HEK293T (cell line): ENCODE data around the gene PTTG1IP.

Experiments used
- CTCF ChIA-PET: fragments of 350-600 bp; formaldehyde crosslinking; extraction: SDS; loops from one replicate; lab custom pipeline; 2021; ENCODE audit warnings: antibody characterized with exemption, inconsistent platforms; lab: Yijun Ruan, JAX
- POLR2A ChIA-PET: fragments of 350-600 bp; formaldehyde crosslinking; extraction: SDS; loops from one replicate; lab custom pipeline; 2020; ENCODE audit warnings: antibody characterized with exemption, inconsistent platforms; lab: Yijun Ruan, JAX
- DNase-seq: peaks from one replicate; pipeline ENCODE4 v3.0.0; 2012; ENCODE audit warnings: mixed read lengths; ENCODE audit errors: extremely low spot score
- ARNT ChIP-seq: fragments of 450-650 bp; IDR thresholded peaks from 2 replicates; pipeline ENCODE4 v1.6.1; 2017; ENCODE audit warnings: mild to moderate bottlenecking
- BHLHE40 ChIP-seq: fragments of 450-650 bp; IDR thresholded peaks from 2 replicates; pipeline ENCODE4 v1.6.1; 2016; ENCODE audit warnings: mild to moderate bottlenecking, moderate library complexity, borderline replicate concordance
- CTBP1 ChIP-seq: fragments of 450-650 bp; IDR thresholded peaks from 2 replicates; pipeline ENCODE4 v1.6.1; 2016; ENCODE audit warnings: borderline replicate concordance
- ELF4 ChIP-seq: fragments of 450-650 bp; IDR thresholded peaks from 2 replicates; pipeline ENCODE4 v1.6.1; 2017; ENCODE audit warnings: antibody characterized with exemption
- FOXA1 ChIP-seq: fragments of 450-650 bp; IDR thresholded peaks from 2 replicates; pipeline ENCODE4 v1.6.1; 2016; ENCODE audit warnings: mild to moderate bottlenecking
- FOXK2 ChIP-seq: fragments of 450-650 bp; IDR thresholded peaks from 2 replicates; pipeline ENCODE4 v1.6.1; 2016; ENCODE audit warnings: mild to moderate bottlenecking
- FOXM1 ChIP-seq: fragments of 450-650 bp; IDR thresholded peaks from 2 replicates; pipeline ENCODE4 v1.6.1; 2017; ENCODE audit warnings: mild to moderate bottlenecking, borderline replicate concordance
- HDGF ChIP-seq: fragments of 450-650 bp; IDR thresholded peaks from 2 replicates; pipeline ENCODE4 v1.6.1; 2017; ENCODE audit warnings: antibody characterized with exemption, borderline replicate concordance
- L3MBTL2 ChIP-seq: fragments of 450-650 bp; conservative IDR thresholded peaks from 2 replicates; pipeline ENCODE4 v1.6.1; 2016; ENCODE audit warnings: mild to moderate bottlenecking
- LEF1 ChIP-seq: fragments of 450-650 bp; IDR thresholded peaks from 2 replicates; pipeline ENCODE4 v1.6.1; 2017; ENCODE audit warnings: mild to moderate bottlenecking, borderline replicate concordance
- NFRKB ChIP-seq: fragments of 450-650 bp; IDR thresholded peaks from 2 replicates; pipeline ENCODE4 v1.6.1; 2016; ENCODE audit warnings: mild to moderate bottlenecking, moderate library complexity
- PKNOX1 ChIP-seq: fragments of 450-650 bp; IDR thresholded peaks from 2 replicates; pipeline ENCODE4 v1.6.1; 2016
- SP1 ChIP-seq: fragments of 450-650 bp; IDR thresholded peaks from 2 replicates; pipeline ENCODE4 v1.6.1; 2017
- SUZ12 ChIP-seq: fragments of 450-650 bp; IDR thresholded peaks from 2 replicates; pipeline ENCODE4 v1.6.1; 2016; ENCODE audit warnings: mild to moderate bottlenecking
- TARDBP ChIP-seq: fragments of 450-650 bp; IDR thresholded peaks from 2 replicates; pipeline ENCODE4 v1.6.1; 2016
- ZNF384 ChIP-seq: fragments of 450-650 bp; IDR thresholded peaks from 2 replicates; pipeline ENCODE4 v1.6.1; 2016

PTTG1IP gene

GRCh38 chr21:44893948-44894656 lies 20.6 kb upstream of the PTTG1IP start:
- ChIA-PET POLR2A (interaction anchor here (2.5 kb wide), 1 partner anchor 20 kb away, joined by 6 read pairs; the partner anchor contains the start of gene PTTG1IP), CTCF (no interaction called here)
- TF ChIP-seq CTBP1 (no peak), NFRKB (no peak), ARNT (no peak), LEF1 (no peak), ELF4 (no peak), FOXM1 (no peak), PKNOX1 (no peak), FOXK2 (no peak), SUZ12 (no peak), TARDBP (no peak), SP1 (no peak), ZNF384 (no peak), L3MBTL2 (no peak)
- no peak for DNase-seq

- CTCF ChIA-PET: no interaction called here
Measured at GRCh38 chr21:44893278-44893556, 19.7 kb upstream of the PTTG1IP start.

DNA sequence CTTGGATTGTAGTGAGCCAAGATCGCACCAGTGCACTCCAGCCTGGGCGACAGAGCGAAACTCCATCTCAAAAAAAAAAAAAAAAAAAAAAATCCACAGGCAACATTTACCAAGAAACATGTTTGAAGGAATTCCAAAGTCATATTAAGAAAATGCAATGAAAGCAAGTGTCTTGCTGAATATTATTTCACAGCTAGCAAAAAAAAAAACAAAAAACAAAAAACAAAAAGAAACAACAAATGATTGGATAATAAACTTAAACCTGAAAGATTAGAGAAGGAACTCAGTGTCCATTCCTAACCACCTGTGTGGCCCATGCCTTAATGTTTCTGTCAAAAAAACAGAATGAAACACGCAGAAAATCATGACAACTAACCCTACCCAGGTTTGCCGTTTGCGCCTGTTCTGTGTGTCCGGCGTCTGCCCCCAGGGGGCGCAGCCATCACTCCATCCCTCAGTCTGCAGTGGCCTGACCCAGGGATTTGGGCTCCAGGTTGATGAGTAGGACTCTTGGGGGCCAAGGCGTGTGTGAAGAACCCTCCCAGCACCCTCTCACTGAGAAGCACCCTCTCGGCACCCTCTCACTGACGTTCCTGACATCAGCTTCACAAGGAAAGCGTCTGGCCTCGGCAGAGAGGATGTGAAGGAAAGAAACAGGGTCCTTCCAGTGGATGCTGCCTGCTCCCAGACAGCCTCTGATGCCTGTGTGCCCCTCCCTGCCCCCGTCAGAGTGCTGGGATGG lies 19.2 kb upstream of the PTTG1IP start:
- CTCF ChIA-PET: interaction anchor here (0.6 to 1.4 kb wide), 4 partner anchors 16 to 378 kb away, joined by 3 to 4 read pairs (median 3); partner anchors contain the start of gene PTTG1IP
- POLR2A ChIA-PET: no interaction called here
- TF ChIP-seq ARNT: no peak
- no peak for TF ChIP-seq TARDBP
- TF ChIP-seq NFRKB: no peak
- peak; percentile 71 for TF ChIP-seq ZNF384
- DNase-seq: peak; percentile 82

More at GRCh38 chr21:44893278-44893556, 19.7 kb upstream of the PTTG1IP start:
- POLR2A ChIA-PET: no interaction called here
- TF ChIP-seq FOXM1: no peak
- no peak for TF ChIP-seq BHLHE40
- no peak for TF ChIP-seq ARNT
- no peak for TF ChIP-seq LEF1
- no peak for TF ChIP-seq TARDBP
- no peak for DNase-seq

- TF ChIP-seq FOXK2 (no peak), LEF1 (no peak), PKNOX1 (no peak), FOXM1 (no peak), ELF4 (no peak), HDGF (no peak), SP1 (no peak), TARDBP (no peak), ZNF384 (no peak), CTBP1 (no peak), BHLHE40 (no peak), NFRKB (no peak), ARNT (no peak), FOXA1 (no peak), L3MBTL2 (no peak), SUZ12 (no peak)
- ChIA-PET CTCF (interaction anchor here (0.6 to 1.4 kb wide), 4 partner anchors 16 to 378 kb away, joined by 3 to 4 read pairs (median 3); partner anchors contain the start of gene PTTG1IP), POLR2A (no interaction called here)
- DNase-seq: no peak
Measured at GRCh38 chr21:44892095-44892494, 18.6 kb upstream of the PTTG1IP start.

- TF ChIP-seq FOXK2 (no peak), ARNT (no peak), ZNF384 (no peak), PKNOX1 (no peak), BHLHE40 (no peak), CTBP1 (no peak), ELF4 (no peak), L3MBTL2 (no peak), FOXA1 (no peak), LEF1 (no peak), NFRKB (no peak), SUZ12 (no peak), HDGF (no peak), TARDBP (no peak), SP1 (no peak)
- POLR2A ChIA-PET: no interaction called here
- CTCF ChIA-PET: interaction anchor here (0.8 to 1.4 kb wide), 2 partner anchors 17 to 238 kb away, joined by 3 to 4 read pairs; no protein-coding TSS in a partner anchor
- no peak for DNase-seq
Measured at GRCh38 chr21:44891631-44892031, 18.1 kb upstream of the PTTG1IP start.

GRCh38 chr21:44890961-44891541 lies 17.6 kb upstream of the PTTG1IP start:
- ChIA-PET CTCF (no interaction called here), POLR2A (no interaction called here)
- DNase-seq: no peak
- no peak for TF ChIP-seq NFRKB
- TF ChIP-seq SUZ12: no peak
- TF ChIP-seq TARDBP: no peak
- no peak for TF ChIP-seq FOXA1
- TF ChIP-seq ELF4: no peak
